Prostate gland (tissue), 2 donors: Measurements from ENCODE around the gene CSMD2.

ENCODE experiments used
- POLR2A ChIP-seq: fragments of 450-650 bp; IDR thresholded peaks from one replicate; pipeline ENCODE4 v1.6.1; 2016; ENCODE audit warnings: antibody characterized with exemption, mild to moderate bottlenecking
- POLR2AphosphoS5 ChIP-seq: sonication (generic); formaldehyde crosslinking; IDR thresholded peaks from one replicate; pipeline ENCODE4 v1.6.1; 2017; ENCODE audit warnings: antibody characterized with exemption
- TF ChIP-seq, protein P1 (sequence below), 4 experiments: fragments of 200-600 bp in 2 of 4; fragments of 450-650 bp in 2 of 4; sonication (generic) in 2 of 4; IDR thresholded peaks; 1 replicate in 3 of 4; 2 replicates in 1 of 4; pipeline ENCODE4 v1.5.1; 2016 to 2019; ENCODE audit warnings: antibody characterized with exemption in 4 of 4, mild to moderate bottlenecking in 2 of 4, moderate library complexity in 2 of 4

DNA sequence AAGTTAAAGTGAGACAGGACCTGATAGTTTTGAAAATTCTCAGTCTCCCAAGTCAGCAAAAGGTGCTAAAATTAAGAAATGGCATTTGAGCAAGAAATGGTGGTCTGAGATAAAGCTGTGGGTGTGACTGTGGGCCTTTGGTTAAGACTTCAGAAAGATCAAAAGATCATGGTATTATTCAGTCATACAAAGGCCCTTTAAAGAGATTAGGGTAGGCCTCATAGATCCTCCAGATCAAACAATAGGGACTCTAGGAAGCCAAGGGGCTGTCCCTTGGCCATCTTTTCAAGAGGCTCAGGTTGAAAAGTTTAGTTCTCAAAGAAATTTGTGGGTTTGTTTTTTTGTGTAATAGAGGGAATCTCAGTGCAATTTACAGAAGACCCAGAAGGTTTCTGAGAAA is 292.8 kb downstream of the CSMD2 start:
- TF ChIP-seq, protein P1, sequence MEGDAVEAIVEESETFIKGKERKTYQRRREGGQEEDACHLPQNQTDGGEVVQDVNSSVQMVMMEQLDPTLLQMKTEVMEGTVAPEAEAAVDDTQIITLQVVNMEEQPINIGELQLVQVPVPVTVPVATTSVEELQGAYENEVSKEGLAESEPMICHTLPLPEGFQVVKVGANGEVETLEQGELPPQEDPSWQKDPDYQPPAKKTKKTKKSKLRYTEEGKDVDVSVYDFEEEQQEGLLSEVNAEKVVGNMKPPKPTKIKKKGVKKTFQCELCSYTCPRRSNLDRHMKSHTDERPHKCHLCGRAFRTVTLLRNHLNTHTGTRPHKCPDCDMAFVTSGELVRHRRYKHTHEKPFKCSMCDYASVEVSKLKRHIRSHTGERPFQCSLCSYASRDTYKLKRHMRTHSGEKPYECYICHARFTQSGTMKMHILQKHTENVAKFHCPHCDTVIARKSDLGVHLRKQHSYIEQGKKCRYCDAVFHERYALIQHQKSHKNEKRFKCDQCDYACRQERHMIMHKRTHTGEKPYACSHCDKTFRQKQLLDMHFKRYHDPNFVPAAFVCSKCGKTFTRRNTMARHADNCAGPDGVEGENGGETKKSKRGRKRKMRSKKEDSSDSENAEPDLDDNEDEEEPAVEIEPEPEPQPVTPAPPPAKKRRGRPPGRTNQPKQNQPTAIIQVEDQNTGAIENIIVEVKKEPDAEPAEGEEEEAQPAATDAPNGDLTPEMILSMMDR (IDR thresholded peaks at IDR 0.05) = no peak
- TF ChIP-seq POLR2AphosphoS5 (no peak), POLR2A (no peak)
